NCI-H345 (cell line): Measurements from ENCODE around the gene NBPF20.
A peak's percentile ranks its signal among the peaks of the same experiment; 100 is the strongest.
"Not testable (repeated sequence)": the region's sequence is repeated elsewhere in the genome, so short reads cannot be mapped to it uniquely, and the experiment has no call there.

ENCODE experiments used
- DNase-seq: peaks from one replicate; lab custom pipeline; 2025; lab: John Stamatoyannopoulos, UW

NBPF20 gene

GRCh38 chr1:145425436-145426029 lies at the start of gene NBPF20:
TSS of gene NBPF20 (minus strand) at chr1:145425603. CDS start at chr1:145405272, 20,331 bp downstream.
- DNase-seq: peak; percentile 93

GRCh38 chr1:145474837-145475368 lies 49.5 kb upstream of the NBPF20 start:
- DNase-seq: not testable (repeated sequence)

GRCh38 chr1:145472731-145473130 lies 47.3 kb upstream of the NBPF20 start:
- DNase-seq: not testable (repeated sequence)

- DNase-seq: not testable (repeated sequence)
These were observed 46.0 kb upstream of the NBPF20 start for GRCh38 chr1:145471365-145471764.

- DNase-seq: peak; percentile 82
These were observed 40.2 kb upstream of the NBPF20 start for GRCh38 chr1:145465405-145466144.

- DNase-seq: not testable (repeated sequence)
These were observed 39.4 kb upstream of the NBPF20 start for GRCh38 chr1:145464708-145465336.

- DNase-seq: not testable (repeated sequence)
These were observed 38.6 kb upstream of the NBPF20 start for GRCh38 chr1:145464017-145464416.

GRCh38 chr1:145460684-145461083 lies 35.3 kb upstream of the NBPF20 start:
- not testable (repeated sequence) for DNase-seq

- DNase-seq: not testable (repeated sequence)
These were observed 34.6 kb upstream of the NBPF20 start for GRCh38 chr1:145460048-145460447.

GRCh38 chr1:145459591-145459990 lies 34.2 kb upstream of the NBPF20 start:
- not testable (repeated sequence) for DNase-seq

- DNase-seq: not testable (repeated sequence)
These were observed 33.7 kb upstream of the NBPF20 start for GRCh38 chr1:145459063-145459462.

GRCh38 chr1:145454824-145455177 lies 29.4 kb upstream of the NBPF20 start:
- DNase-seq: not testable (repeated sequence)

- not testable (repeated sequence) for DNase-seq
These were observed 28.7 kb upstream of the NBPF20 start for GRCh38 chr1:145453873-145454823.

- DNase-seq: not testable (repeated sequence)
These were observed 27.1 kb upstream of the NBPF20 start for GRCh38 chr1:145452506-145452905.

- not testable (repeated sequence) for DNase-seq
These were observed 26.5 kb upstream of the NBPF20 start for GRCh38 chr1:145451914-145452313.

GRCh38 chr1:145445219-145445618 lies 19.8 kb upstream of the NBPF20 start:
- DNase-seq: not testable (repeated sequence)

GRCh38 chr1:145442340-145442739 lies 16.9 kb upstream of the NBPF20 start:
- not testable (repeated sequence) for DNase-seq

- not testable (repeated sequence) for DNase-seq
These were observed 6.2 kb upstream of the NBPF20 start for GRCh38 chr1:145431363-145432256.

- DNase-seq: not testable (repeated sequence)
These were observed 5.4 kb upstream of the NBPF20 start for GRCh38 chr1:145430830-145431229.

- DNase-seq: not testable (repeated sequence)
These were observed 3.9 kb upstream of the NBPF20 start for GRCh38 chr1:145429329-145429728.
